NB4 (cell line): ENCODE data around the gene CYBC1.

Experiments used
- POLR2A ChIP-seq: IDR thresholded peaks from 2 replicates; pipeline ENCODE4 v1.6.1; 2011; ENCODE audit warnings: mild to moderate bottlenecking; ENCODE audit not compliant: insufficient read length; ENCODE audit errors: extremely low read depth
- TF ChIP-seq, protein P1 (sequence below): IDR thresholded peaks from one replicate; pipeline ENCODE4 v1.5.1; 2012; ENCODE audit warnings: low read depth, low read length

DNA sequence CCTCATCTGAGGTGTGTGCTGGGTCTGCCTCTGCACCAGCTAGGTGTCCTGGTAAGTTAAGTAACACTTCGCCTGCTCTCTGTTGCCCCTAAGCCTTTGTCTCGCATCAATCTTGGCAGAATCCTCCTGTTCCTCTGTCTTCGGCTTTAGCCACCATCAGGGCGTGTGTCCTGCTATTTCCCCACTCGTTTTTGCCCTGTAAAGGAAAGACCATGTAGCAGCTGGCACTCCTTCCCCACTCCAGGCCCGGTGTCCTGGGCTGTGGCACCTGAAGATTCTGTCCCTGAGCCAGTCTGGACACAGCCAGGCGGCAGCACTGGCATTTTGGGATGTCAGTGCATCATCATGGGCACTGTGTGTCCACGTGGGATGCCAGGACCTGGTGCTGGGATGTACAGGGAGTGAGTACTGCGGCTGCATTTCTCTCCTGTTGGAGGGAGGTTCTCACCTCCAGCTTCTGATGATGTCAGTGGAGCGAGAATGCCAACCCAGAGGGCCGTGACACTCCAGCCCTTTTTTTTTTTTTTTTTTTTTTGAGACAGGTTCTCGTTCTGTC is 42.8 kb upstream of the CYBC1 start:
- TF ChIP-seq, protein P1, sequence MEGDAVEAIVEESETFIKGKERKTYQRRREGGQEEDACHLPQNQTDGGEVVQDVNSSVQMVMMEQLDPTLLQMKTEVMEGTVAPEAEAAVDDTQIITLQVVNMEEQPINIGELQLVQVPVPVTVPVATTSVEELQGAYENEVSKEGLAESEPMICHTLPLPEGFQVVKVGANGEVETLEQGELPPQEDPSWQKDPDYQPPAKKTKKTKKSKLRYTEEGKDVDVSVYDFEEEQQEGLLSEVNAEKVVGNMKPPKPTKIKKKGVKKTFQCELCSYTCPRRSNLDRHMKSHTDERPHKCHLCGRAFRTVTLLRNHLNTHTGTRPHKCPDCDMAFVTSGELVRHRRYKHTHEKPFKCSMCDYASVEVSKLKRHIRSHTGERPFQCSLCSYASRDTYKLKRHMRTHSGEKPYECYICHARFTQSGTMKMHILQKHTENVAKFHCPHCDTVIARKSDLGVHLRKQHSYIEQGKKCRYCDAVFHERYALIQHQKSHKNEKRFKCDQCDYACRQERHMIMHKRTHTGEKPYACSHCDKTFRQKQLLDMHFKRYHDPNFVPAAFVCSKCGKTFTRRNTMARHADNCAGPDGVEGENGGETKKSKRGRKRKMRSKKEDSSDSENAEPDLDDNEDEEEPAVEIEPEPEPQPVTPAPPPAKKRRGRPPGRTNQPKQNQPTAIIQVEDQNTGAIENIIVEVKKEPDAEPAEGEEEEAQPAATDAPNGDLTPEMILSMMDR: no peak
- TF ChIP-seq POLR2A: no peak
